Cardiac ventricle fibroblast (primary cell): Measurements from ENCODE around the gene ZNF319. TPM values are rescaled to one million over a fixed set of nuclear protein-coding genes. Genes with fewer than 3 reads are reported as not detected.

Experiments
- total RNA-seq: library from RNA; depleted of rRNA; stranded (reverse); fragments of >200 nt; gene quantifications from 2 replicates; pipeline ENCODE4 v1.2.3, GENCODE V29; 2015

The ZNF319 gene
- total RNA-seq: 5.0 and 5.7 TPM in 2 replicates

GRCh38 chr16:57999971-58000705 lies at the start of gene ZNF319:
Gene ZNF319 (minus strand): TSS chr16:58000672. CDS start chr16:57998265, 2,407 bp downstream.

DNA sequence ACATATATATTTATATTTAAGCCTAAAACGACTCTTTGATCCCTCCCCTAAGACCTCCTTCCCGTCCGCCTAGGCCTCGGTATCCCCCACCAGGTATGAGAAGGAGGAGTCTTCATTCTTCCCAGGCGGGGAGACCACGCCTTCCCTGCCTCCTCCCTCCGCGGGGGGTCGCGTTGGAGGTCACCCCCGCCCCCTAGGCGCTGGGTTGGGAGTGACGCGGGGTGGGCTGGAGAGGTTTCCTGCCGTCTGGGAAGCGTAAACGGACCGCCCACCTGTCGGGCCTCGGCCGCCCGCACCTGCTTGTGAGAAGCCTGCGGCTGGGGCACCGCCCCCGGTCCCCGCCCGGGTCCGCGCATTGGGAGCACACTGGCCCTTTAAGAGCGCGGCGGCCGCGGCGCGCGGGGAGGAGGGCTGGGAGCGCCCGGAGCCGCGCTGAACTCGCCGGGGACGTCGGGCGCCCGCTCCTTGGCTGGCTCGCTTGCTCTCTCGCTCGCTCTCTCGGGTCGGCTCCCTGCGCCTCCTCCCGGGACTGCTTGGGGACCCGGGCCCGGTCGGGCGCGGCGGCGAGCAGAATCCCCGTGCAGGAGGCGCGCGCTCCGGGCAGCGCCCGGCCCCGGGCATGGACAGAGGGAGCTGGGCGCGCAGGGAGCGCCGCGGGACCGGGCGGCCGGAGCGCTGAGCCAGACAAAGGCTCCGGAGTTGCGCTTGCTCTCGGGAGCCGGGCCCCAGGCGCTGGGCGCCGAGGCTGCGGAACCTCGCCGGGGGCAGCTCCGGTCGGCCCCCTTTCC lies 25.1 kb upstream of the ZNF319 start, which contains the start of gene MMP15:
MMP15 (plus strand) TSS at position 404 of the 788 bp plus-strand sequence. CDS start 597 bp downstream, outside the sequence.

DNA sequence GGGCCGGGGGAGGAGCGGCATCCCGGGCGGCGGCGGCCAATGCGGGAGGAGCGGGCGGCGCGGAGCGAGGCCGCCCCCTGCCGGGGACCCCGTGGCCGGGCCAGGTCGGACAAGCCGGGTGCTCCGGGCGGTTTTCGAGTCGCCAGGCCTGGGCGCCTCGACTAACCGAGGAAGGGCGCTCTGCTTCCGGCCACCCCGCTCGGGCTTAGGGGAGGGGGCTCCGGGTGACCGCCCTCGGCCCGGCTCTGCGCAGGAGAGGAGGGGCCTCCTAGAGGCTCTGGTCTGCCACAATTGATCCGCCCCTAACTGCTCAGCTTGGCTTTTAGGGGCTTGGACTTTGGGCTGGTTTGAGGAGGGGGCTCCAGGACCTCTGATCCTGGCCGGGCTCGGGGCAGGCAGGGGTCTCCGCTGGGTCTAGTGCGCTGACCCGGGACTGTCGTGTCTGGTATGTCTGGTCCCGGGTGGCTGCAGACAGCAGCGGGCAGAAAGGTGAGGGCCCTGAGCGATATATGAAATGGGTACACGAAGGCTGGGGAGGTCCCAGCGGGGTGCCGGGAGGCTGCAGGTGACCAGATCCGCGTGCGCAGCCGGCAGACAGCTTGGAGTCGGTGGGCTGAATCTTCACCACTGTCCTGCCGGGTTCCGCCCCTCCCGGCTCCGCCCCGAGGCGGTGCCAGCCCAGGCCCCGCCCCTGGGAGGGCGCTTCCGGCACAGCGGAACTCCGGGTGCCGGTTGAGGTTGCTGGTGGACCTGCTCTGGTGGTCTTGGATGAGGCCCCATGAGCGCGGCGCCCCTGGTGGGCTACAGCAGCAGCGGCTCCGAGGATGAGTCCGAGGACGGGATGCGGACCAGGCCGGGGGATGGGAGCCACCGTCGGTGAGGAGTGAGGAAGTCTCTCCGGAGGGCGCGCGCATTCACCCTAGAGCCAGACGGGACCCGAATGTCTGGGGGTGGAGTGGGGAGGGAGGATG lies 519 bp upstream of the ZNF319 start, which contains the start of gene USB1:
USB1 (plus strand) TSS at position 702 of the 971 bp plus-strand sequence; CDS start at position 779, 77 bp downstream.

GRCh38 chr16:57970970-57971369 lies 29.5 kb downstream of the ZNF319 start, which contains the start of gene CNGB1:
Gene CNGB1 (minus strand): TSS chr16:57971128. CDS start chr16:57967286, 3,842 bp downstream.

Other genes with a start within 250 kb of the ZNF319 start
- gene KIFC3, start 198.2 kb downstream of the ZNF319 start, total RNA-seq: 5.6 and 8.4 TPM in 2 replicates
- gene CNGB1, start 29.5 kb downstream of the ZNF319 start, total RNA-seq: not detected in 2 replicates
- gene USB1, start 735 bp upstream of the ZNF319 start, total RNA-seq: 14.4 and 20.3 TPM in 2 replicates
- gene MMP15, start 25.1 kb upstream of the ZNF319 start, total RNA-seq: 3.5 and 4.0 TPM in 2 replicates
- gene CFAP20, start 128.7 kb upstream of the ZNF319 start, total RNA-seq: 36.5 and 47.1 TPM in 2 replicates
- 45.6 and 55.7 TPM in 2 replicates for gene CSNK2A2, start 197.4 kb upstream of the ZNF319 start, total RNA-seq